Tibial nerve (tissue), 4 donors: ENCODE measurements around the gene NHEJ1. TPM values are rescaled to one million over a fixed set of nuclear protein-coding genes. Genes with fewer than 3 reads are reported as not detected.

ENCODE experiments used
- DNase-seq, 2 donors: peaks; one replicate each; pipeline ENCODE4 v3.0.0-alpha.2; 2019; ENCODE audit warnings: low spot score in 2 of 2
- H3K27ac ChIP-seq, 4 donors: fragments of 200-600 bp; sonication (generic) in 3 of 4; one replicate each; pipeline ENCODE4 v1.5.1; 2017 to 2019; ENCODE audit warnings: mild to moderate bottlenecking in 1 of 4
- H3K27me3 ChIP-seq, 2 donors: fragments of 200-600 bp; sonication (generic) in 1 of 2; one replicate each; pipeline versions ENCODE4 v1.5.1 to v1.6.0; 2017 to 2019
- H3K36me3 ChIP-seq, 3 donors: fragments of 200-600 bp; sonication (generic); one replicate each; pipeline ENCODE4 v1.5.1; 2018 to 2019
- H3K4me1 ChIP-seq, 4 donors: fragments of 200-600 bp; sonication (generic) in 3 of 4; one replicate each; pipeline ENCODE4 v1.5.1; 2017 to 2019
- H3K4me3 ChIP-seq, 4 donors: fragments of 200-600 bp; sonication (generic) in 3 of 4; one replicate each; pipeline ENCODE4 v1.5.1; 2017 to 2019; ENCODE audit warnings: mild to moderate bottlenecking in 1 of 4, moderate library complexity in 1 of 4
- H3K9me3 ChIP-seq, 4 donors: fragments of 200-600 bp; sonication (generic) in 3 of 4; one replicate each; pipeline ENCODE4 v1.5.1; 2017 to 2019
- CTCF ChIP-seq, 5 experiments: fragments of 200-600 bp in 3 of 5; fragments of 450-650 bp in 2 of 5; sonication (generic) in 3 of 5; IDR thresholded peaks; one replicate each; pipeline ENCODE4 v1.5.1; 2016 to 2019; ENCODE audit warnings: antibody characterized with exemption in 5 of 5, mild to moderate bottlenecking in 3 of 5, moderate library complexity in 2 of 5
- EP300 ChIP-seq, 2 donors: sonication (generic); formaldehyde crosslinking; IDR thresholded peaks; one replicate each; pipeline ENCODE4 v1.6.1; 2017; ENCODE audit warnings: antibody characterized with exemption in 2 of 2, mild to moderate bottlenecking in 1 of 2
- POLR2A ChIP-seq, 2 donors: fragments of 450-650 bp; IDR thresholded peaks; one replicate each; pipeline ENCODE4 v1.6.1; 2017; ENCODE audit warnings: antibody characterized with exemption in 2 of 2, mild to moderate bottlenecking in 2 of 2, moderate library complexity in 2 of 2
- WGBS, 2 donors: methylation state at CpG; one replicate each; pipeline ENCODE4 v1.1.5; 2018; 5-methylcytosine and 5-hydroxymethylcytosine counted together
- total RNA-seq, 4 donors: library from RNA; depleted of rRNA; stranded (reverse); fragments of >200 nt; gene quantifications; one replicate each; pipeline ENCODE4 v1.1.0, GENCODE V29; 2016

NHEJ1 gene
- total RNA-seq, 4 donors from 2014 or later, result 12.9 to 27.4 (median 17.6) TPM

GRCh38 chr2:219181531-219181930 is 20.9 kb upstream of the NHEJ1 start:
- no peak for DNase-seq
- WGBS, 2 donors, result 89 to 91% methylated on average over 6 of the region's 6 CpGs
- no peak overlapping the region for H3K27ac ChIP-seq

GRCh38 chr2:219180961-219181360 is 20.3 kb upstream of the NHEJ1 start:
- no peak overlapping the region for H3K27ac ChIP-seq
- H3K4me1 ChIP-seq, result peaks cover 0 to 27% (median 13%) of the 10 kb centered on the region in 4 donors
- no peak overlapping the region for H3K4me3 ChIP-seq
- 89 to 90% methylated on average over 5 of the region's 5 CpGs for WGBS, 2 donors
- H3K9me3 ChIP-seq, result no peaks in the 10 kb centered on the region
- no peaks in the 10 kb centered on the region for H3K27me3 ChIP-seq
- H3K36me3 ChIP-seq, result peaks cover 0 to 61% (median 19%) of the 10 kb centered on the region in 3 donors
- TF ChIP-seq CTCF (IDR thresholded peaks at IDR 0.05), result no peak
- TF ChIP-seq POLR2A (IDR thresholded peaks at IDR 0.05), result no peak
- no peak for TF ChIP-seq EP300 (IDR thresholded peaks at IDR 0.05)
- no peak for DNase-seq

More at GRCh38 chr2:219181531-219181930, 20.9 kb upstream of the NHEJ1 start:
- Histone ChIP-seq H3K4me1 (peaks cover 0 to 25% (median 13%) of the 10 kb centered on the region in 4 donors), H3K9me3 (no peaks in the 10 kb centered on the region), H3K4me3 (no peak overlapping the region), H3K36me3 (peaks cover 0 to 66% (median 19%) of the 10 kb centered on the region in 3 donors), H3K27me3 (no peaks in the 10 kb centered on the region)
- no peak for TF ChIP-seq EP300 (IDR thresholded peaks at IDR 0.05)
- TF ChIP-seq CTCF (IDR thresholded peaks at IDR 0.05), result no peak
- TF ChIP-seq POLR2A (IDR thresholded peaks at IDR 0.05), result no peak

GRCh38 chr2:219179601-219180465 is 19.2 kb upstream of the NHEJ1 start:
- Histone ChIP-seq H3K27me3 (no peaks in the 10 kb centered on the region), H3K9me3 (no peaks in the 10 kb centered on the region), H3K4me1 (peaks cover 3 to 38% (median 24%) of the 10 kb centered on the region in 4 donors), H3K36me3 (peaks cover 0 to 54% (median 20%) of the 10 kb centered on the region in 3 donors), H3K27ac (peak overlapping the region in 1 of 4 donors; percentile 98), H3K4me3 (no peak overlapping the region)
- TF ChIP-seq CTCF (IDR thresholded peaks at IDR 0.05) (no peak), EP300 (IDR thresholded peaks at IDR 0.05) (no peak), POLR2A (IDR thresholded peaks at IDR 0.05) (no peak)
- DNase-seq, result no peak
- WGBS, 2 donors, result 94 to 99% methylated on average over 4 to 9 of the region's 9 CpGs

GRCh38 chr2:219178377-219179175 is 18.0 kb upstream of the NHEJ1 start:
- DNase-seq, result peak; percentile 39 to 40
- TF ChIP-seq CTCF (IDR thresholded peaks at IDR 0.05) (peak in 1 of 5 experiments; percentile 1), POLR2A (IDR thresholded peaks at IDR 0.05) (no peak), EP300 (IDR thresholded peaks at IDR 0.05) (no peak)
- Histone ChIP-seq H3K36me3 (peaks cover 0 to 57% (median 23%) of the 10 kb centered on the region in 3 donors), H3K27ac (peak overlapping the region; percentile 92 to 99 (median 98)), H3K4me3 (peak overlapping the region; percentile 83 to 94 (median 90)), H3K27me3 (no peaks in the 10 kb centered on the region), H3K9me3 (no peaks in the 10 kb centered on the region), H3K4me1 (peaks cover 3 to 42% (median 25%) of the 10 kb centered on the region in 4 donors)
- WGBS, 2 donors, result 5% methylated on average over 32 to 42 of the region's 45 CpGs
